GM10248 (cell line): ENCODE results near the gene ACVR1C.

Experiments used
- CTCF ChIA-PET: fragments of 300-600 bp; sonication (Branson Sonifier 250); formaldehyde crosslinking; extraction: SDS; loops from one replicate; lab custom pipeline; 2021; ENCODE audit warnings: antibody characterized with exemption; lab: Yijun Ruan, JAX
- POLR2A ChIA-PET: fragments of 350-650 bp; sonication (Branson Sonifier 250); formaldehyde crosslinking; extraction: SDS; loops from one replicate; lab custom pipeline; 2020; ENCODE audit warnings: antibody characterized with exemption; lab: Yijun Ruan, JAX
- DNase-seq: peaks from one replicate; pipeline ENCODE4 v3.0.0; 2012; ENCODE audit errors: extremely low spot score
- CTCF ChIP-seq: IDR thresholded peaks from 2 replicates; pipeline ENCODE4 v1.5.1; 2012; ENCODE audit warnings: mild to moderate bottlenecking, low read depth; ENCODE audit errors: extremely low read depth, missing control alignments, control extremely low read depth

Gene ACVR1C

GRCh38 chr2:157509744-157510143, 118.9 kb downstream of the ACVR1C start:
- no peak for DNase-seq
- CTCF ChIA-PET: interaction anchor here (1.0 to 2.7 kb wide), 11 partner anchors 11 to 501 kb away, joined by 3 to 10 read pairs (median 5); partner anchors contain the start of gene ACVR1
- no peak for TF ChIP-seq CTCF
- POLR2A ChIA-PET: no interaction called here

- CTCF ChIA-PET: interaction anchor here (0.9 to 2.7 kb wide), 4 partner anchors 11 to 367 kb away, joined by 3 to 10 read pairs (median 3); partner anchors contain the start of gene ACVR1
- TF ChIP-seq CTCF: no peak
Observed at GRCh38 chr2:157508676-157509075, 120.0 kb downstream of the ACVR1C start.

GRCh38 chr2:157506586-157506985, 122.1 kb downstream of the ACVR1C start:
- DNase-seq: no peak
- TF ChIP-seq CTCF: no peak
- ChIA-PET POLR2A (no interaction called here), CTCF (interaction anchor here (0.9 to 1.8 kb wide), 5 partner anchors 9 to 204 kb away, joined by 3 to 8 read pairs (median 4); no protein-coding TSS in a partner anchor)

More at GRCh38 chr2:157508676-157509075, 120.0 kb downstream of the ACVR1C start:
- no peak for DNase-seq
- POLR2A ChIA-PET: no interaction called here

- TF ChIP-seq CTCF: no peak
- no peak for DNase-seq
- ChIA-PET POLR2A (no interaction called here), CTCF (interaction anchor here (0.8 to 1.8 kb wide), 6 partner anchors 10 to 507 kb away, joined by 3 to 6 read pairs (median 4); no protein-coding TSS in a partner anchor)
Observed at GRCh38 chr2:157504623-157505022, 124.0 kb downstream of the ACVR1C start.

GRCh38 chr2:157501026-157501425, 127.6 kb downstream of the ACVR1C start:
- no peak for TF ChIP-seq CTCF
- ChIA-PET POLR2A (no interaction called here), CTCF (interaction anchor here (0.7 kb wide), 1 partner anchor 9 kb away, joined by 3 read pairs; no protein-coding TSS in a partner anchor)
- DNase-seq: no peak

- ChIA-PET POLR2A (no interaction called here), CTCF (no interaction called here)
- DNase-seq: no peak
- no peak for TF ChIP-seq CTCF
Observed at GRCh38 chr2:157500334-157500733, 128.3 kb downstream of the ACVR1C start.
